Transverse colon (tissue), 3 donors: ENCODE results near the gene TCF3.

Experiments used
- POLR2A ChIP-seq: fragments of 450-650 bp; IDR thresholded peaks from one replicate; pipeline ENCODE4 v1.6.1; 2016; ENCODE audit warnings: antibody characterized with exemption, mild to moderate bottlenecking, moderate library complexity
- TF ChIP-seq, protein P1 (sequence below), 5 experiments: fragments of 200-600 bp in 3 of 5; fragments of 450-650 bp in 2 of 5; sonication (generic) in 3 of 5; IDR thresholded peaks; 1 replicate in 2 of 5; 2 replicates in 3 of 5; pipeline ENCODE4 v1.5.1; 2016 to 2017; ENCODE audit warnings: antibody characterized with exemption in 5 of 5, inconsistent platforms in 3 of 5, mild to moderate bottlenecking in 2 of 5, moderate library complexity in 1 of 5

GRCh38 chr19:1577090-1577928 lies 75.1 kb downstream of the TCF3 start:
- TF ChIP-seq, protein P1, sequence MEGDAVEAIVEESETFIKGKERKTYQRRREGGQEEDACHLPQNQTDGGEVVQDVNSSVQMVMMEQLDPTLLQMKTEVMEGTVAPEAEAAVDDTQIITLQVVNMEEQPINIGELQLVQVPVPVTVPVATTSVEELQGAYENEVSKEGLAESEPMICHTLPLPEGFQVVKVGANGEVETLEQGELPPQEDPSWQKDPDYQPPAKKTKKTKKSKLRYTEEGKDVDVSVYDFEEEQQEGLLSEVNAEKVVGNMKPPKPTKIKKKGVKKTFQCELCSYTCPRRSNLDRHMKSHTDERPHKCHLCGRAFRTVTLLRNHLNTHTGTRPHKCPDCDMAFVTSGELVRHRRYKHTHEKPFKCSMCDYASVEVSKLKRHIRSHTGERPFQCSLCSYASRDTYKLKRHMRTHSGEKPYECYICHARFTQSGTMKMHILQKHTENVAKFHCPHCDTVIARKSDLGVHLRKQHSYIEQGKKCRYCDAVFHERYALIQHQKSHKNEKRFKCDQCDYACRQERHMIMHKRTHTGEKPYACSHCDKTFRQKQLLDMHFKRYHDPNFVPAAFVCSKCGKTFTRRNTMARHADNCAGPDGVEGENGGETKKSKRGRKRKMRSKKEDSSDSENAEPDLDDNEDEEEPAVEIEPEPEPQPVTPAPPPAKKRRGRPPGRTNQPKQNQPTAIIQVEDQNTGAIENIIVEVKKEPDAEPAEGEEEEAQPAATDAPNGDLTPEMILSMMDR (IDR thresholded peaks at IDR 0.05), result no peak
- no peak for TF ChIP-seq POLR2A
